HG03103 (cell line): ENCODE measurements around the gene TRABD.
"Not testable (repeated sequence)": the region's sequence is repeated elsewhere in the genome, so short reads cannot be mapped to it uniquely, and the experiment has no call there.

Experiments used
- ATAC-seq: cut with Tn5 transposase; IDR thresholded peaks from one replicate; pipeline ENCODE4 v1.9.1; 2021; ENCODE audit warnings: low read depth; ENCODE audit not compliant: unreplicated experiment

Gene TRABD

GRCh38 chr22:50200461-50201190 is 14.9 kb downstream of the TRABD start, which contains the start of gene SELENOO:
SELENOO (plus strand) TSS chr22:50201011; CDS start chr22:50201037, 26 bp downstream.
- ATAC-seq: peak; percentile 54

- peak; percentile 21 for ATAC-seq
Measured at GRCh38 chr22:50201191-50202129, 15.7 kb downstream of the TRABD start.

- no peak for ATAC-seq
Measured at GRCh38 chr22:50202130-50202666, 16.5 kb downstream of the TRABD start.

DNA sequence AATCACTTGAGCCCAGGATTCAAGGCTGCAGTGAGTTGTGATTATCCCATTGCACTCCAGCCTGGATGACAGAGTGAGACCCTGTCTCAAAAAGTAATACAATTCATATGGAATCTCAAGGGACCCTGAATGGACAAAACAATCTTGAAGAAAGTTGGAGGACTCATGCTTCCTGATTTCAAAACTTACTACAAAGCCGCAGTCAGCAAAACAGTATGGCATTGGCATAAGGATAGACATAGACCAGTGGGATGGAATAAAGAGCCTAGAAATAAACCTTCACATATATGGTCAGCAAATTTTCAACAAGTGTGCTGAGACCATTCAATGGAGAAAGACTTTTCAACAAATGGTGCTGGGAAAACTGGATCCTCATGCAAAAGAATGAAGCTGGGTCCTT is 17.6 kb downstream of the TRABD start:
- ATAC-seq: no peak

GRCh38 chr22:50204571-50204970 is 18.9 kb downstream of the TRABD start:
- ATAC-seq: no peak

DNA sequence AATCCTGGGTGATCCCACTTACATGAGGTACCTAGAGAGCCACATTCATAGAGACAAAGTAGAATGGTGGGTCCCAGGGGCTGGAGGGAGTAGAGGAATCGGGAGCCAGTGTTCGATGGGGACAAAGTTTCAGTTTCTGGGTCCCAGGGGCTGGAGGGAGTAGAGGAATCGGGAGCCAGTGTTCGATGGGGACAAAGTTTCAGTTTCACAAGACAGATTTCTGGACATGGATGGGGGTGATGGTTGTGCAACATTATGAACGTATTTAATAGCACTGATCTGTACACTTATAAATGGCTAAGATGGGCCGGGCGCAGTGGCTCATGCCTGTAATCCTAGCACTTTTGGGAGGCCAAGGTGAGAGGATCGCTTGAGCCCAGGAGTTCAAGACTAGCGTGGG is 19.3 kb downstream of the TRABD start:
- ATAC-seq: not testable (repeated sequence)

DNA sequence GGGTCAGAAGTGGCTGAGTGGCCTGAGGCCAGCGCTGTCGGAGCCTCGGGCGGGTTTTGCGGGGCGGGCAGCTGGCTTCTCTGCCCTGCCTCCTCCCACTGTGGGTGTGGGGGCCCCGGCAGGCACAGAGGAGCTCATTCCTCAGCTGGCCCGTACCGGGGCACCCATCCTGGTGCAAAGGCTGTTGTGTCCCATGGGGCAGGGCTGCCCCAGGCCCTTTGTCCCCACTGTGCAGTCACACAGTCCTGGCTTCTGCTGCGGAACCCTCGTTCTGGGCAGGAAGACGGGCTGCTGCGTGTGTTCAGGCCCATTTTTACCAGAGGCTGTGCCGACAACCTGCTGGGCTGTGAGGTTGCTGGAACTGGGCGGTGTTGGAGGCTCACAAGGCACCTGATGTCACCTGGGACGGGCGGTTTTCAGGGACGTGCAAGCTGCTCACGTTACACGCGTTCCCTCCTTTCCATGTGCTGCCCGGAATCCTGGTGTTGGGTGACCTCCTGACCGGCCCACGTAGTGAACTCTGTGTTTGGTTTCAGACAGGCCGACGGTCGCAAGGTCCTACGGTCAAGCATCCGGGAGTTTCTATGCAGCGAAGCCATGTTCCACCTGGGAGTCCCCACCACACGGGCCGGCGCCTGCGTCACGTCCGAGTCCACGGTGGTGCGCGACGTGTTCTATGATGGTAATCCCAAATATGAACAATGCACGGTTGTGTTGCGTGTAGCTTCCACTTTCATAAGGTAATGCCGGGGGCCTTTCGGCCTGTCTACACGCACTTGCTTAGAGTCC is 20.3 kb downstream of the TRABD start:
- ATAC-seq: no peak

- ATAC-seq: no peak
Measured at GRCh38 chr22:50206599-50206998, 20.9 kb downstream of the TRABD start.

DNA sequence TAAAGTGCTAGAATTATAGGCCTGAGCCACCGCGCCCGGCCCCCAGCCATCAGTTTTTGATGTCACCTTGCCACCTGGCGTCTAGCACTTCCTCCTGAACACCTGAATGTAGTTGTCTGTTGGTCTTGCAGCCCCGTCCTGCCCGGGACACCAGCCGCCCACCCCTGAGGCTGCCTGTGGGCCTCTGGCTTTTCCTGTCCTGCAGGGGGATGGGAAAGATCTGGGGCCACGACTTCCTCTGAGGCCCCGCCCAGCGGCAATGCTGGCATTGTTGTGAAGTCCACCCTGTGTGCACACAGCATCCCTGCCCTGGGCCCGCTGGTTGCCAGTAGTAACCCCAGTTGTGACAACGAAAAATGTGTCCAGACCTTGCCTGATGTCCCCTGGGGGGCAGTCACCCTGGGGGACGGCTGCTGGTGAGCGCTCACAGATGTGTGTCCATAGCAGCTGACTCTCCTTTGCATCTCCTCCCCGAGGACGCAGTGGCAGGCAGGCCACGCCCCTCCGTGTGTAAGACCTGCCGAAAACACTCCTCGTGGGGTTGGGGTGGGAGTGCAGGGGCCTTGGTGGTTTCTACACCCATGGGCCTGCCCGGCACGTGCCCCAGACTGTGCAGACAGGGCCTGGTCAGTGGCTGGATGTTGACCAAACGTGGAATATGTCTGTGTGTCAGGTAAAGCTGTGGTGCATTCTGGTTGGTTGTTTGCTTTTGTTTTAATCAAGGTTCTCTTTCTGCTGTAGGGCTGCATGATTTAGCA is 21.8 kb downstream of the TRABD start:
- no peak for ATAC-seq

DNA sequence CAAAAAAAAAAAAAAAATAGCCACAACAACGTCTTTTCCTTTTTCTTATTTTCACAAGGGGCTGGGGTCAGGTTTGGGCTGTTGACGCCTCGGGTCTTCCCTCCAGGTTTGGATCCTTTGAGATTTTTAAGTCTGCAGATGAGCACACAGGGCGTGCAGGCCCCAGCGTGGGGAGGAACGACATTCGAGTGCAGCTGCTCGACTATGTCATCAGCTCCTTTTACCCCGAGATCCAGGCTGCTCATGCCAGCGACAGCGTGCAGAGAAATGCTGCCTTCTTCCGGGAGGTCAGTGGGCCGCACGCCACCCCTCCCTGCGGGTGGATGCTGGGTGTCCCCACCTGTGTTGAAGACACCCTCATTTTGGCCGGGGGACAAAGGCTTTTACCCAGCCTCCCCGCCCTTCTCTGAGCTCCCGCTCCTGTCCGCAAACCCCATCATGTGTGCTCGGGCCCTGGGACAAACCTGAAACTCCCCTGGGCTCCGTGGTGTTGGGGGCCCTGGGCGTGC is 22.8 kb downstream of the TRABD start:
- ATAC-seq: no peak

- ATAC-seq: no peak
Measured at GRCh38 chr22:50208939-50209892, 23.5 kb downstream of the TRABD start.

- ATAC-seq: no peak
Measured at GRCh38 chr22:50209893-50210292, 24.2 kb downstream of the TRABD start.

DNA sequence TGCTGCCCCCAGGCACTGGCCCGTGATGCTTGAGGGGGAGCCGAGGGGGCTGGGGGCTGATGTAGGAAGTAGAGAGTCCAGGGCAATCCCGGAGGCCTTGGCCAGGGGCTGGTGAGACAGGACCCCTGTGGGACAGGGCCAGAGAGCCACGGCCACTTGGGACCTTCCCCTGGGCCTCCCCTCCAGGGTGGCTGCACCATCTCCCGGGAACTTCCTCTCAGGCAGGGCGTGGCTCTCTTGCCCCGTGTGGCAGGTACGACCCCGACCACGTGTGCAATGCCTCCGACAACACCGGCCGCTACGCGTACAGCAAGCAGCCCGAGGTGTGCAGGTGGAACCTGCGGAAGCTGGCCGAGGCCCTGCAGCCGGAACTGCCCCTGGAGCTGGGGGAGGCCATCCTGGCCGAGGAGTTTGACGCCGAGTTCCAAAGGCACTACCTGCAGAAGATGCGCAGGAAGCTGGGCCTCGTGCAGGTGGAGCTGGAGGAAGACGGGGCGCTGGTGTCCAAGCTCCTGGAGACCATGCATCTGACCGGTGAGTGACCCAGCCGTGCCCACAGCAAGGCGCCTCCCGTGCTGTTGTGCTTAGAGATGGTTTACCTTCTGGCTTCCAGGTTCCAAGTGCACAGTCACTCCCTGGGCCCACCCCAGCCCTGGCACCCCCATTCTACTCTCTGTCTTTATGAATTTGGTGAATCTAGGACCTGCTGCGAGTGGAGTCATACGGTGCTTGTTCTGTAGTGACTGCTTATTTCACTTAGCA is 24.8 kb downstream of the TRABD start:
- no peak for ATAC-seq

GRCh38 chr22:50211147-50211546 is 25.4 kb downstream of the TRABD start:
- ATAC-seq: no peak

DNA sequence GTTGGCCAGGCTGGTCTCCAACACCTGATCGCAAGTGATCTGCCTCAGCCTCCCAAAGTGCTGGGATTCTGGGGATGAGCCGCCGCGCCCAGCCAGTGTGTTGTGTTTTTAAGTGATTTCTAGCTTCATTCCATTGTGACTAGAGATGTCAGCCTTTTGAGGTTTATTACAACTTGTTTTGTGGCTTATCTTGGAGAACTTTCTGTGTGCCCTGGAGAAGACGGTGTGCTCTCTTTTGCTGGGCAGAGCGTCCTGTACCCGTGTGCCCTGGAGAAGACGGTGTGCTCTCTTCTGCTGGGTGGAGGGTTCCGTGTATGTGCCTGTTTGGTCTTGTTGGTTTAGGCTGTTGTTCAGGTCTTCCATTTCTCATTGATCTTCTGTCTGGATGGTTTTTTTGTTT is 27.6 kb downstream of the TRABD start:
- no peak for ATAC-seq

- no peak for ATAC-seq
Measured at GRCh38 chr22:50215297-50216054, 29.8 kb downstream of the TRABD start.

- ATAC-seq: no peak
Measured at GRCh38 chr22:50216055-50216683, 30.5 kb downstream of the TRABD start.
